AG09309 (cell line): Measurements from ENCODE around the gene ZMYM4.

ENCODE experiments used
- DNase-seq: peaks from one replicate; pipeline ENCODE4 v3.0.0-alpha.2; 2010; ENCODE audit warnings: low read depth
- H3K4me3 ChIP-seq: 2 replicates; pipeline ENCODE4 v1.5.1; 2011; ENCODE audit warnings: mild to moderate bottlenecking, low read depth, low read length, moderate library complexity; ENCODE audit not compliant: control insufficient read depth
- CTCF ChIP-seq: IDR thresholded peaks from 2 replicates; pipeline ENCODE4 v1.5.1; 2011; ENCODE audit warnings: mild to moderate bottlenecking, low read depth, low read length, inconsistent platforms; ENCODE audit not compliant: insufficient read depth, control insufficient read depth; ENCODE audit errors: missing control alignments

Gene ZMYM4

GRCh38 chr1:35270836-35271235, 2.3 kb downstream of the ZMYM4 start:
- no peak for DNase-seq
- no peak overlapping the region for H3K4me3 ChIP-seq

GRCh38 chr1:35274197-35274596, 5.7 kb downstream of the ZMYM4 start:
- no peak overlapping the region for H3K4me3 ChIP-seq
- no peak for TF ChIP-seq CTCF
- DNase-seq: no peak

More at GRCh38 chr1:35270836-35271235, 2.3 kb downstream of the ZMYM4 start:
- TF ChIP-seq CTCF: no peak

- H3K4me3 ChIP-seq: no peak overlapping the region
- no peak for DNase-seq
- no peak for TF ChIP-seq CTCF
Observed at GRCh38 chr1:35278886-35279554, 10.5 kb downstream of the ZMYM4 start.

GRCh38 chr1:35279555-35279904, 11.0 kb downstream of the ZMYM4 start:
- no peak overlapping the region for H3K4me3 ChIP-seq
- DNase-seq: no peak
- no peak for TF ChIP-seq CTCF

GRCh38 chr1:35280006-35280405, 11.5 kb downstream of the ZMYM4 start:
- no peak for DNase-seq
- TF ChIP-seq CTCF: no peak
- no peak overlapping the region for H3K4me3 ChIP-seq

- TF ChIP-seq CTCF: no peak
- H3K4me3 ChIP-seq: no peak overlapping the region
- DNase-seq: no peak
Observed at GRCh38 chr1:35281565-35281964, 13.1 kb downstream of the ZMYM4 start.

- H3K4me3 ChIP-seq: no peak overlapping the region
- no peak for TF ChIP-seq CTCF
- no peak for DNase-seq
Observed at GRCh38 chr1:35282172-35282571, 13.7 kb downstream of the ZMYM4 start.
